Keratinocyte (primary cell): ENCODE results near the gene LAMA3.

Experiments
- CTCF ChIP-seq, 3 experiments: IDR thresholded peaks in 1 of 3; conservative IDR thresholded peaks in 1 of 3; optimal IDR thresholded peaks in 1 of 3; 2 replicates in 2 of 3; 3 replicates in 1 of 3; pipeline versions ENCODE3 to v1.5.1; 2011; ENCODE audit warnings: low read length in 3 of 3, mild to moderate bottlenecking in 3 of 3, moderate library complexity in 2 of 3, control low read depth in 1 of 3, inconsistent platforms in 1 of 3; ENCODE audit not compliant: insufficient read depth in 2 of 3; ENCODE audit errors: extremely low read depth in 1 of 3
- EZH2 ChIP-seq: IDR thresholded peaks from one replicate; pipeline ENCODE4 v1.6.1; 2012; ENCODE audit warnings: inconsistent platforms, mild to moderate bottlenecking, low read length, moderate library complexity

GRCh38 chr18:23827681-23828080, 138.4 kb downstream of the LAMA3 start:
- TF ChIP-seq CTCF (optimal IDR thresholded peaks at IDR 0.05 in 1 of 3, IDR thresholded peaks at IDR 0.05 in 1 of 3, conservative IDR thresholded peaks at IDR 0.05 in 1 of 3; ENCODE audit: extremely low read depth in 1 of 3, insufficient read depth in 2 of 3, low read length in 3 of 3) (no peak), EZH2 (no peak)
